G401 (cell line): ENCODE results near the gene COLGALT1. TPM values are rescaled to one million over a fixed set of nuclear protein-coding genes. Genes with fewer than 3 reads are reported as not detected.

ENCODE experiments used
- DNase-seq: peaks from one replicate; pipeline ENCODE4 v3.0.0-alpha.2; 2015; ENCODE audit warnings: low spot score
- in situ Hi-C: cut with HindIII; loops from 2 replicates; pipeline ENCODE4 v1.10.0; 2016; ENCODE audit warnings: low sequenced_read_pairs, mixed read lengths
- total RNA-seq: library from RNA; depleted of rRNA; stranded (reverse); fragments of >200 nt; shearing (Covaris generic); gene quantifications from 2 replicates; pipeline ENCODE4 v1.2.3, GENCODE V29; 2014

The COLGALT1 gene
- total RNA-seq, 1 experiment from 2014 or later, result 75.4 TPM

DNA sequence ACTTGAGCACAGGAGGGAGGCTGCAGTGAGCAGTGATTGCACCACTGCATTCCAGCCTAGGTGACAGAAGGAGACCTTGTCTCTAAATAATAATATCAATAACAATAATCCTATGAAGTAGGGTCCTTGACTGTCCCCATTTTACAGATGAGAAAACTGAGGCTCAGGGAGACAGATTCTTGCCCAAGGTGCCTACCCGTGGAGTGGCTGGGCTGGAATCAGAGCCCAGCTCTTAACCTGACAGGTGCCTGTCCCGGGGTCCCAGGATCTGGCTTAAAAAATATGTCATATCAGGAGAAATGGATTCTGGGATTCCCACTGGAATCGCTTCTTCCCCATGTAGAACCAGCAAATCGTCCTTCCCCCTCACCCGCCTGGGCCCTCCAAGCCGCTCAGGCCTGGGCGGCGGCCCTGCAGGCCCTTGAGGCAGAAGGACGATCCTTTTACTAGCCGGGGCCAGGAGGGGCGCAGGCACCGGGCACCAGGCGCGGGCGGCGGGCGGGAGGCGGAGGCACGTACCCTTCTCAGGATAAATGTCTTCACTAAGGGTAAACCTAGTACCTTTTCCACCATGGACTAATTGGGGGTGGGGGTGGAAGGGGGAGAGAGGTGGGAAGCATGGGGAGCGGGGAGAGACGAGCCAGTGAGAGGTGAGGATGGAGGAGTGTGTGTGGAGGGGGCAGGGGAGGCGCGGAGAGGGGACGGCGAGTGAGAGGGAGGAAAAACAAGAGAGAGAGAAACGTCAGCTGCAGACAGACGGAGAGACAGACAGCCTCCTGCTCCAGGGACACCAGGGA is 60.6 kb downstream of the COLGALT1 start:
- in situ Hi-C loops, result no loop called here
- no peak for DNase-seq

DNA sequence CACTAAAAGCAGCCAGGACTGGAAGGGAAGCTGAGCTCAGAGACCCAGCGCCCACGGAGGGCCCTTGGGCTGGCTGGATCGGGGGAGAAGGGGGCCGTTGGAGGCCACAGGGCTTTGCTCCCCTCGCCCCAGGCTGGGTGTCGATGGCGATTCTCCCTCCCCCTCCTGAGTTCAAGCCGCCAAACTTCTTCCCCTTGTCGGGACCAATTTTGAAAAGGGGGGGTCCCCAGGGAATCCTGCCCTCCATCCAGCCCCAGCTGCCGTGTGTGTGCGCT is 61.2 kb downstream of the COLGALT1 start:
- in situ Hi-C loops, result no loop called here
- no peak for DNase-seq

DNA sequence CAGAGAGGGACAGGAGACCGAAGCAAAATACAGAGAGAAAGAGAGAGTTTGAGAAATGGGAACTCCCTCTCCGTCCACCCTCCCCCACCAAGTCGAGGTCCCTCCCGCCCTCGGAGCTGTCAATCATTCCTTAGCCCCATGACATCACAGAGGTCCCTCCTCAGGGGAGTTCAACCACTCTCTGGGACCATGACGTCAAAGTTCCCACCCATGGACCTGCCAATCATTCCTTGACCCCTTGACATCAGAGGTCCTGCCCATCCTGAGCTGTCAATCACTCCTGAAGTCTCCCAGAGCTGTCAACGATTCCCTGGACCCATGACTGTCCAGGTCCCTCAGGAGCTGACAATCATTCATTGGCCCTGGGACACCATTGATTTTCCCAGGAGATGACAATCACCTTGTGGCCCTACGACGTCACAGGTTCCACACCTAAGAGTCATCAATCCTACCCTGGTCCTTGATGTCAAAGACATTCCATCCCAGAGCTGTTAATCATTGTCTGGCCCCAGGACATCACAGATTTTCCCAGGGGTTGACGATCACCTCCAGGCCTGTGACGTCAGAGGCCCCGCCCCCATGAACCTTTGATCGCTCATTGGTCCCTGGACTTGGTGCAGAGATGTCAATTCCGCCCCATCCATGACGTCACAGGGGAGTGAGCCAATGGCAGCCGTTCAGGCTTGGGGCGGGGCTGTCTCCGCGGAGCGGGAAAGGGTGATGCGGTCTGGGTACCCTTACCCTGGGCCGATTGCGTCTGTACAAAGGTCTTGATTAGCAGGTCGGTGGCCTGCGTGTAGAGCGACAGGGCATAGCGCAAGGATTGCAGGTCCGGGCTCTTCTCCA is 61.7 kb downstream of the COLGALT1 start:
- in situ Hi-C loops, result no loop called here
- no peak for DNase-seq

DNA sequence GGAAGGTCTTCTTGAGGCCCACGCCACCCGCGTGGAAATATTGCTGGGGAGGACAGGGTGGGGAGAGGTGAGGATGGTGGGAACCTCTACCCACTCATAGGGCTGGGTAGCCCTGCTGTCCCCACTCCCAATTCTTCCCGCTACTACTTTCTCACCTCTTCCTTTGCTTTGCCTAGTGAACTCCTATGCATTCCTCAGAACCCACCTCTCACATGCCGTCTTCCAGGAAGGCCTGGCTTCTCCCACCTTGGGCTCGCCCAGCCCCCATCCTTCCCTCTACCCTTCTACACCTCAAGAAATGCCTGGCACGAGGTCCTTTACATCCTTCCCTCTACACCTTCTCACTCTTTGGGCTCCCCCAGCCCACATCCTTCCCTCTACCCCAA is 62.4 kb downstream of the COLGALT1 start:
- in situ Hi-C loops, result no loop called here
- DNase-seq, result no peak

DNA sequence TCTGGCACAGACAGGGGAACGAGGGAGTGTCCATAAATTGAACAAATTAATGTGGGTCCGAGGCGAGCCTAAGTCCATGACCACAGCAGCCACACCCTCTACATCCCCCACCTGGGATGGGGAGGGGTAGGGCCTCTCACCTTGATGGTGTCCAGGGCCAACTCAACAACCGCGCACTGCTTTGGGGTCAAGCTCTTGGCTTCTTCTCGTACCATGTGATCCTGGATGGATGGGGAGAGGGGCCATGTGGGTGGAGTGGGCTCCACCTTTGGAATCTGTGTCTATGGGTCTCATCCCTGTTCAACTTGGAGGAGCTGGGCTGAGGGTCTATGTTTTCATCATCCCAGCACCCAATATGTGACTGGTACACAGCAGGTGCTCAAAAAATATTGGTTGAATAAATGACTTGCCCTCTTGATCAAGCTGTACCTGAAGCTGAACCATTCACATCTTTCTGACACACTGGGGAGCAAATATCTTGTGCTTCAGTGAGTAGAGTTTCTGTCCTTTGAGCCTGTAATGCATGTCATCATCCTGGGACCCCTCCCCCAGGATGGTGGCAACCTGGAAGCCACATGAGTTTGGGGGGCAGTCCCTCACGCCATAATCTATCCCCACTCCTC is 62.9 kb downstream of the COLGALT1 start:
- in situ Hi-C loops, result no loop called here
- DNase-seq, result no peak

DNA sequence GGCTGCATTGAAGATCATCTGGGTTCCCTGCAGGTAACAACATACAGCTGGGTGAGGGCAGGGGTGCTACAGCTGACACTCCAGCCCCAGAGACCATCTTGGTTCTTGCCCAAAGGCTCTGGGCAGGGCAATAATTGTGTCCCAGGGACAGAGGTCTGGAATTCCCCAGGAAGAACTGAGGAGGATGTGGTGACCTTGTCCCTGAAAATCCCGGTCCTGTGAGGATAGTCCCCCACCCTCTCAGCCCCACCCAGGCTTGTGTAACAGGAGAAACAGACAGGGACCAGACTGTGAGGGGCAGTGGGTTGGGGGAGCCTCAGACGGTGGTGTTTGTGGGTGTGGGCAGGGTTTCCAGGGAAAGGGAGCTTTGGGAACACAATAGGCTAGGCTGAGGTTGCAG is 63.5 kb downstream of the COLGALT1 start:
- in situ Hi-C loops, result no loop called here

DNA sequence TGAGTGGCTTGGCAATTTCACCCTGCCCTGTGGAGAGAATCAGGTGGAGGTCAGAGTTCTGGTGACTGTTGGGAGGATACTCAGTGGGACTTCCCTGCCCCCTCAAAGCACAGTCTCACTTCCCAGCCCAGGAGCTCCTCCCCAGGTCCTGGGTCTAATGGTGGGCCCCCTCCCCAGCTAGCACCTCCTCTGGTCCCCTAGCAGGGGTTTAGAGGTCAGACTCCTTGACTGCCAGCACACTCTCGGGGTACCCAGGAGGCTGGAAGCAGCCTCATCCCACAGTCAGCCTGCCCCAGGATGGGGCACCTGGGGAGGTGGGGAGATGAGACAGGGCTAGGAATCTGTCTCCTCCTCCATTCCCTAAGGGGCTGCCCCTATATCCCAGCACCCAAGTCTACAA is 65.2 kb downstream of the COLGALT1 start:
- in situ Hi-C loops, result no loop called here
- no peak for DNase-seq

More for the DNA sequence above, 63.5 kb downstream of the COLGALT1 start:
- no peak for DNase-seq

DNA sequence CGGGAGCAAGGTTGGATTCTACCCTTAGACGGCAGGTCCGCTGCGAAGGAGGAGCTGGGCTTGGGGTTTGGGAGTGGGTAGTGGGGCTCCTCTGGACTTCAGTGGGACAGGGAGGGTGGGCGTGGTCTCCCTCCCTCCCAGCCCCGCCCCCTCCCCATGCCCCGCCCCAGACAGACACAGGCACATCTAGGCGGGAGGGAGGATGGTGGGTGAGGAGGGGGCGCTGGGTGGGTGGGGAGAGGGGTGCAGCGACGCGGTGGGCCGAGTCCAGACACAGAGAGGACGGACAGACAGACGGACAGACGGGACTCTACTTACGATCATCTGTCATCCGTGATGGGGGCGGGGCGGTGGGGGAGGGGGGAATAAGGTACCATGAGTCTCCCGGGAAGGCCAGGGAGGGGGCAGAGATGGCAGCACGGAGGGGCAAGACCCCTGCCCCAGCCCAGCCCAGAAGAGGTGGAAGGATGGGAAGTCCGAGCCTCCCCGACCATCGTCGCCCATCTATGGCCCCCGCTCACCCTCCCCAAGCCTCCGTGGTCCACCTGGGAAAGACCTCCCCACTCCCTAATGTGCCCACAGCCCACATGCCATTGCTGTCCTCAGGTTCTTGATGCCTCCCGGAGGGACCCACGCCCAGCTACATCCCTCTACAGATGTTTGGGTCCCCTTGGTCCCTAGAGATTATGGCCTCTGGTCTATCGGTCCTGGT is 67.9 kb downstream of the COLGALT1 start:
- in situ Hi-C loops, result no loop called here

DNA sequence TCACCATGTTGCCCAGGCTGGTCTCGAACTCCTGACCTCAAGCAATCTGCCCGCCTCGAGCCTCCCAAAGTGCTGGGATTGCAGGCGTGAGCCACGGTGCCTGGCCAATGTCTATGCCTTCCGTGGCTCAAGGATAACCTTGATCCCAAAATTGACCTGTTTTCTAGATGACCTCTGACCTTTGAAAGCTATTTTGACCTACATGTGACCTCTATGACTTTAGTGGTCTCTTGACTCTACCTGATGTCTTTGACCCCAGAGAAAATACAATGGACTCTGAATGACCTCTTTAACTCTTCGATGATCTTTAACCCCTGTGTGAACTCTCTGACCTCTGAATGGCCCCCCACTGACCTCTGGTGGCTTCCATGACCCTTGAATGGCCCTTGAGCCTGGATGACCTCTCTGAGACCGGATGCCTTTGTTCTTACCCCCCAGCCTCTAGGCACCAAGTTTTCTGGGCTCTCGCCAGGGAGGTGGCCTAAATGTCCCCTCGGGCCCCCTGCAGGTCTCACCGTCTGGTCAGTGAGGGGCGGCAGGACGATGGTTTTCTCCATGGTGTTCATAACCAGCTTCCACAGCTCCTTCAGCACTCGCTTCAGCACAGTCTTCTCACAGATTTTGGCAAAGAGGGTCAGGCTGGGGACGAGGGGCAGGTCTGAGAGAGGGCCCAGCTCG is 69.0 kb downstream of the COLGALT1 start:
- in situ Hi-C loops, result no loop called here
- DNase-seq, result no peak

More for the DNA sequence above, 67.9 kb downstream of the COLGALT1 start:
- no peak for DNase-seq

DNA sequence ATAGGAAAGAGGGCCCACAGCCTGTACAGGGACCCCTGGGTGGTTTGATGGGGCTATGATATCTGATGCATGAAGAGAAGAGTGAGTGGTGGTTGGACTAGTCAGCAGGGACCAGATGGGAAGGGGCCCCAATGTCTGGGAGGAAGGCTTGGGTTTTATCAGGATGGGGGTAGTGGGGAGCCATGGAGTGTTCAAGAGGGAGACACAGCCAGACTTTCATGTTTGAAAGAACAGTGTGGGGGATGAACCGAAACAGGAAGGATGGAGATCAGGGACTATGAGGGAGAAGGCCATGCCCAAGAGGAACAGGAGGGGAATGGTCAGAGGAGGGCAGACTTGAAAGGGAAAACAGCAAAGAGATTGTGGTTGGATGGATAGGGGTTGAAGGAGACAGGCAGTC is 69.6 kb downstream of the COLGALT1 start:
- in situ Hi-C loops, result no loop called here

DNA sequence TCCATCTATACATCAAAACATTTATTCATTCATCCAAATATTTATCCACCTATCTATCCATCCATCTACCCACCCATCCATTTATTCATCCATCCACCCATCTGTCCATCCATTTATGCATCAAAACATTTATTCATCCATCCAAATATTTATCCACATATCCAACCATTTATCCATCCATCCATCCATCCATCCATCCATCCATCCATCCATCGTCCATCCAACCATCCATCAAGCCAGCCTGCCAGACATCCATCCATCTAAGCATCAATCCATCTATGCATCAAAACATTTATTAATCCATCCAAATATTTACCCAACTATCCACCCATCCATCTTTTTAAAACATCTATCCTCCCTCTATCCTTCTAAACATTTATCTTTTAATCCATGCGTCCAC is 70.5 kb downstream of the COLGALT1 start:
- DNase-seq, result no peak
- in situ Hi-C loops, result no loop called here

More for the DNA sequence above, 69.6 kb downstream of the COLGALT1 start:
- DNase-seq, result no peak

DNA sequence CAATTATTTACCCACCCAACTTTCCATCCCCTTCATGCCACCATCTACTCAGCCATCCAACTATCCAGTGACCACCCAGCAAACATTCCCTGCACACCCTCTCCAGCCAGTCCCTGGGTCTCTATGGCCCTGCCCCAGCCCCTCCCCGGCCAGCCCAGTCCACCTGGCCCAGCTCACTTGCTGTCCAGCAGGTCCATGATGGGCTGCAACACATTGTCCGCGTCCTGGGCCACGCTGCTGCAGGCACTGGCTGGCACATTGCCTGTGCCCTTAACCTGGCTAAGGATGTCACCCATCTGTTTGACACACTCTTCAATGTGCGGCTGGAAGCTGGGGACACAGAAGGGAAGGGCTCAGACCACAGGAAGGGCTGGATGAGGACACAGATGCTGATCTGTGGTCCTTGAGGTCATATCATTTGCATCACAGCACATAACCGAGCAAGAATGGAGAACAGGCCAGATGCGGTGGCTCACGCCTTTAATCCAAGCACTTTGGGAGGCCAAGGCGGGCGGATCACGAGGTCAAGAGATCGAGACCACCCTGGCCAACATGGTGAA is 71.1 kb downstream of the COLGALT1 start:
- in situ Hi-C loops, result no loop called here
- no peak for DNase-seq

DNA sequence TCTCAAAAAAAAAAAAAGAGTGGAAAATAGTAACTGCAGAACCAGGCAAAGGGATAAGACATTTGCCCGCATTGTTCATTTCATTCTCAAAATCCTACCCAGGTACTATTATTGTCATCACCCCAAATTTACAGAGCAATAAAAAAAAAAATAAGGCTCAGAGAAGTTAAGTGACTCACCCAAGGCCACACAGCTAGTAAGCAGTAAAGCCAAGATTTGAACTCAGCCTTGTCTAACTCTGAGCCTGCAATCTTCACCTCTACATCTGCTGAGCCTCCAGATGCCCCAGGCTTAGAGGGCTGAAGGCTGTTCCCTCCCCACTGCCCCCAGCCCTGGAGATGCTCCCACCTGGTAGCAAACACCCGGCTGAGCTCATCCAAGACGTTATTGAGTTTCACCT is 71.7 kb downstream of the COLGALT1 start:
- no peak for DNase-seq
- in situ Hi-C loops, result no loop called here

DNA sequence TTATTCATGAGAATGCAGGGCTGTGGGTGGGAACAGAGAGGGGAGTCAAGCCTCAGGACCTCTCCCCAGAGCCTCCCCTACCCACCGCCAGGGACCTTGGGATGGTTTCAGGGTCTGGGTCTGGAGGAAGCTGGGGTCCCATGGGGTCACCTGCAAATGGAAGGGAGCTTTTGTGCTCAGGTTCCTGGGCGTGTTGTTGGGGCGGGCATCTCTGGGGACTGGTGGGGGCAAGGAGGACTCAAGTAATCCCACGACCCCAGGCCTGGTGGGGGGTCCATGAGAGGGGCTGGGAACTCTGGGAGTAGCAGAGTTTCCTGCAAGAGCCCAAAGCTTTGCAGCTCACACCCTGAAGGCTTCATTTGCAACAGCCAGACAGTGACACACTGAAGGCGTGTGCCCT is 72.5 kb downstream of the COLGALT1 start:
- in situ Hi-C loops, result no loop called here
- DNase-seq, result no peak

DNA sequence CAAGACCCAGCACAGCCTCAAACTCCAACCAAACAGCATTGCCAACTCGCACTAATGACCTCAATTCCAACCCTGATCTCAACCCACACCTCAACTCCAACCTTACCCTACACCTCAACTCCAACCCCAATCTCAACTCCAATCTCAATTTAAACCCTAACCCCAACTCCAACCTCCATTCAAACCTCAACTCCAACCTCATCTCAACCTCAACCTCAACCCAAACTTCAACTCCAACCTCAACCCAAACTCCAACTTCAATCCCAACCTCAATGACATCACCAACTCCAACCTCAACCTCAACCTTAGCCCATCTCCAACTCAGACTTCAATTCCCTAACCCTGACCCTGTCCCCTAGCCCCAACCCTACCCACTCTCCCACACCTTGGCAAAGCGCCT is 74.3 kb downstream of the COLGALT1 start:
- DNase-seq, result no peak

DNA sequence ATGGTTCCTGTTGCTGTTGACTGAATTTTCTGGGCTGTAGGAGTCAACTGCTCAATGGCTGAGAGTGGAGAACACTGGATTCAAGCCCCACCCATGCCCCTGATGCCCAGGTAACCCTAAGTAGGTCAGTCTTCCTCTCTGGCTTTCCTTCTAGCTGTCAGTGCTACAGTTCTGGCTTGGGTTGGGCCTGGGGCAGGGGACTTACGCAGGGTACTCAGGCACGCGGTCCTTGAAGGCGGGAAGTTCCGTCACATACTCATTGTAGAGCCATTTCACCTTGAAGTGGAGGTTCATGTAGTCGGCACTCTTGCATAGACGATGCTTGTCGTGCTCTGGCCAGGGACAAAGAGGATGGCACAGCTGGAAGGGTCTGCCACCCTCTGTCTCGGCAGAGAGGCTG is 77.1 kb downstream of the COLGALT1 start:
- in situ Hi-C loops, result no loop called here
- no peak for DNase-seq

More for the DNA sequence above, 74.3 kb downstream of the COLGALT1 start:
- in situ Hi-C loops, result no loop called here
